Measurements from ENCODE around the gene CAPS. TPM values are rescaled to one million over a fixed set of nuclear protein-coding genes. Genes with fewer than 3 reads are reported as not detected.
A peak's percentile ranks its signal among the peaks of the same experiment; 100 is the strongest.

The CAPS gene
- total and polyA plus RNA-seq, 7 donors = 3.6 to 18.6 (median 8.4) TPM

DNA sequence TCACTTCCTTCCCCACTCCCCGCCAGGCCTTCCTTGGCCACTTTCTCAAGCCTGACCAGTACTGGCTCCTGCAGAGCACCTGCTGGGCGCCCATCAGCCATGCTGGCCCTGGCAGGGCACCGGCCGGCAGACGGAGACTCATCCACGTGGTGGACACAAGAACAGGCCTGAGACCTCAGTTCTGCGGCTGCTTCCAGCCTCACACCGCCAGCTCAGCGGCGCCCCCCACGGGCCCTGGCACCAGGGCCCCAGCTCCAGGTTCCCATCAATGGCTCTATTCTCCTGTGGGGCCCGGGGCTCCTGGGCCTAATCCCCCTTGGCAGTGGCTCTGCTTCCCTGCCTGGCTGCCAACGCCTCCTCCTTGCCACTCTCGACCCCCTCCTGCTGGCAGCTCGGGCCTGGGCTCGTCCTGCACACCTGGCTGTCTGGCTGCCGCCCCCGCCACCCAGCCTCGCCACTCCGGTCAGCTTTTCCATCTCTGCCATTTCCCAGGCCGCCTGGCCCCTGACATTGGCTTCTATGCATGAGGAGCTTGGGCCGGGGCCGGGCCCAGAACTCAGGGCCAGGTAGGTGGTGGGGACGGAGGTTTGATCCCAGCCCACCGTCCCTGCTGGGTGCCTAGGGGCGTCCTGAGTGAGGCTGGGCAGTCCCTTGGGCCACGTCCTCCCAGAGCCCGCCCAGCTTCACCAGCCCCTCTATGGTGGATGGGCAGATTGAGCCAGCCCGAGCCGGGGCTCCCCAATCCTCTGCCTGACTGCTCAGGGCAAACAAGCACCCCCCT, 16.7 kb upstream of the CAPS start:
- no peak for TF ChIP-seq EP300 (IDR thresholded peaks at IDR 0.05)
- no peak for TF ChIP-seq POLR2AphosphoS5 (IDR thresholded peaks at IDR 0.05)
- TF ChIP-seq, protein P1, sequence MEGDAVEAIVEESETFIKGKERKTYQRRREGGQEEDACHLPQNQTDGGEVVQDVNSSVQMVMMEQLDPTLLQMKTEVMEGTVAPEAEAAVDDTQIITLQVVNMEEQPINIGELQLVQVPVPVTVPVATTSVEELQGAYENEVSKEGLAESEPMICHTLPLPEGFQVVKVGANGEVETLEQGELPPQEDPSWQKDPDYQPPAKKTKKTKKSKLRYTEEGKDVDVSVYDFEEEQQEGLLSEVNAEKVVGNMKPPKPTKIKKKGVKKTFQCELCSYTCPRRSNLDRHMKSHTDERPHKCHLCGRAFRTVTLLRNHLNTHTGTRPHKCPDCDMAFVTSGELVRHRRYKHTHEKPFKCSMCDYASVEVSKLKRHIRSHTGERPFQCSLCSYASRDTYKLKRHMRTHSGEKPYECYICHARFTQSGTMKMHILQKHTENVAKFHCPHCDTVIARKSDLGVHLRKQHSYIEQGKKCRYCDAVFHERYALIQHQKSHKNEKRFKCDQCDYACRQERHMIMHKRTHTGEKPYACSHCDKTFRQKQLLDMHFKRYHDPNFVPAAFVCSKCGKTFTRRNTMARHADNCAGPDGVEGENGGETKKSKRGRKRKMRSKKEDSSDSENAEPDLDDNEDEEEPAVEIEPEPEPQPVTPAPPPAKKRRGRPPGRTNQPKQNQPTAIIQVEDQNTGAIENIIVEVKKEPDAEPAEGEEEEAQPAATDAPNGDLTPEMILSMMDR (IDR thresholded peaks at IDR 0.05) = no peak
- no peak for TF ChIP-seq POLR2A (IDR thresholded peaks at IDR 0.05)
- H3K4me1 ChIP-seq = peaks cover 0 to 13% (median 11%) of the 10 kb centered on the region in 4 donors
- 93 to 95% methylated on average over 30 of the region's 30 CpGs for WGBS, 2 donors
- H3K4me3 ChIP-seq = no peak overlapping the region
- H3K9me3 ChIP-seq = no peaks in the 10 kb centered on the region
- intact Hi-C loops (cut with DNase I) = no loop called here
- no peaks in the 10 kb centered on the region for H3K27me3 ChIP-seq
- H3K36me3 ChIP-seq = peaks cover 6 to 45% (median 12%) of the 10 kb centered on the region in 4 donors
- DNase-seq = no peak
- peak overlapping the region in 1 of 4 donors; percentile 7 for H3K27ac ChIP-seq

DNA sequence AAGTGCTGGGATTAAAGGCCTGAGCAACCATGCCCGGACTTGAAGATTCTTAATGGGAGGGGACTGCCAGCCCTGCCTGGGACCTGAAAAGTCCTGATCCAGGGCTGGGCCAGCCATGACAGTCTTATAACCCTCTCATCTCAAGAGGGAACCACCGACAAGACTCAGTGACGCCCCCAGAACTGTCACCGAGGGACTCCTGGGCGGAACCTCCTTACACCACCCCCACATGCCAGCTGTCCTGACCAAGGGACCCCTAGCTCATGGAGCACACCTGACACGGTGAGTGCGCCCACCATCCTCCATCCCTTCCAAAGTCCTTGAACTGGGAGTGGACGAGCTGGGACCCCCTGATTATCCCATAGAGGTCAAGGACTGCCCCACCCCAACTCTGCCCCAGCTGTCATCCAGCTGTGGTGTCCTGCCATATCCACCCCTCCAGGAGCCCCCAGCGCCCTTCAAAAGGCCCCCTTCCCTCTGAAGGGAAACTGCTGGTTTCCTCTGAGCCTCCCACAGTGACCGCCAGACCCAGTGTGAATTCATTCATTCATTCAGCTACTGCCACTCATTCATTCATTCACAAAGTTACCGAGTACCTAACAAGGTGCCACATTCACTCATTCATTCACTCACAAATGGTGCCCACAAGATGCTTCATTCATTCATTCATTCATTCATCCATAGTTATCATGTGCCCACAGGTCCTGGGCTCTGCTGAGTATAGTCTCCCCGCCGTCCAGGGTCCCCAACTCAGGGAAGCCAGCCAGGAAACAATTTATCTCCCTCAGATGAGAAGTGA, 14.1 kb upstream of the CAPS start:
- Histone ChIP-seq H3K36me3 (peaks cover 6 to 35% (median 12%) of the 10 kb centered on the region in 4 donors), H3K27ac (no peak overlapping the region), H3K9me3 (no peaks in the 10 kb centered on the region), H3K4me3 (no peak overlapping the region), H3K27me3 (no peaks in the 10 kb centered on the region), H3K4me1 (peaks cover 0 to 21% (median 15%) of the 10 kb centered on the region in 4 donors)
- 89 to 93% methylated on average over 13 of the region's 13 CpGs for WGBS, 2 donors
- intact Hi-C loops (cut with DNase I) = loop anchor here (5.0 kb wide), 1 partner anchor 208 kb away; the partner anchor contains the start of gene RPL36
- no peak for TF ChIP-seq POLR2AphosphoS5 (IDR thresholded peaks at IDR 0.05)
- TF ChIP-seq, protein P1 (IDR thresholded peaks at IDR 0.05) = no peak
- no peak for TF ChIP-seq EP300 (IDR thresholded peaks at IDR 0.05)
- no peak for TF ChIP-seq POLR2A (IDR thresholded peaks at IDR 0.05)
- DNase-seq = no peak

DNA sequence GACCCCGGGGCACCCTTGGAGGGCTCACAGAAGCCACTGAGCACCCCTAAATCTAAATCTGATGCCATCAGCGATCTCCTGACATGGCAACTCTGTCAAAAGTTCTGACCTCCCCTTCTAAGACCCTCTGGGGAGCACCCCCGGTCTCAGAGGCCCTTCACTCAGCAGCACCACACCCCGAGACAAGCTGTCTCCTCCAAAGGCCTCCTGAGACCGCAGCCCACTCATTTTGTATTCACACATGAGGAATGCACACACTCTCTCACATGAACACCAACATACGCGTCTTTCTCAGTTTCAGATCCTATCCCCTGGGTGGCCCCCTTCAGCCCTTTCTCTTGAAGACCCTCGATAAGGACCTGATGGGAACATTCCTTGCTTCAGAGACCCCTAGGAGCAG, 13.1 kb upstream of the CAPS start:
- intact Hi-C loops (cut with DNase I) = loop anchor here (5.0 kb wide), 1 partner anchor 209 kb away; the partner anchor contains the start of gene RPL36
- WGBS, 2 donors = 90 to 91% methylated on average over 8 of the region's 8 CpGs
- Histone ChIP-seq H3K4me1 (peaks cover 0 to 31% (median 25%) of the 10 kb centered on the region in 4 donors), H3K27ac (no peak overlapping the region), H3K9me3 (no peaks in the 10 kb centered on the region), H3K27me3 (no peaks in the 10 kb centered on the region), H3K4me3 (no peak overlapping the region), H3K36me3 (peaks cover 0 to 25% (median 5%) of the 10 kb centered on the region in 4 donors)
- TF ChIP-seq, protein P1 (IDR thresholded peaks at IDR 0.05) = no peak
- TF ChIP-seq POLR2A (IDR thresholded peaks at IDR 0.05) (no peak), EP300 (IDR thresholded peaks at IDR 0.05) (no peak), POLR2AphosphoS5 (IDR thresholded peaks at IDR 0.05) (no peak)
- DNase-seq = no peak

DNA sequence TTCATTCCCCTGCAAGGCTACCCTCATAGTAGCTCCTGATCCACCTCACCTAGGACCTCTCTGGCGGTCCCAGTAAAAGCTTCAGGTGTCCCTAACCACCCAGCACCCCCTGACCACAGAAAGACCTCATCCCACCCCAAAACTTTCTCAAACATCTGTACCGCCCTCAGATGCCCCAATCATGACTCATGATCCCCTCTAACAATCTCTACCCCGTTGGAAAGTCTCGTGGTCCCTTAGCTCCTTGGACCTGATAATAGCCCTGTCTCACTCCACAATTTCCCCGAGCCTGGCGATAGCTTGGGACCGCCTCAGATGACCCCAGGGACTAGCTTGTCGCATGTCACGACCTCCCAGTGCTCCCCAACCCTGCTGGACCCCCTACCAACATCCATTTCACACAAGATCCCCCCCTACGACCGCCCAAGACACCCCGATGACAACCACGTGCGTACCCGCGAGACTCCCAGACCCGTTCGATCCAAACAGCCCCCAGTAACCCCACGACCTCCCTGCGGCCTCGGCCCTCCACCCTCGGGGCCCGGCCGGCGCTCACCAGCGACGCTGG, 10.9 kb upstream of the CAPS start:
- no peaks in the 10 kb centered on the region for H3K27me3 ChIP-seq
- peak overlapping the region; percentile 84 to 94 (median 92) for H3K27ac ChIP-seq
- peak overlapping the region; percentile 55 to 91 (median 86) for H3K4me3 ChIP-seq
- intact Hi-C loops (cut with DNase I) = loop anchor here (1.0 to 5.0 kb wide), 2 partner anchors 74 to 211 kb away; partner anchors contain the start of gene RPL36
- DNase-seq = no peak
- H3K9me3 ChIP-seq = no peaks in the 10 kb centered on the region
- H3K4me1 ChIP-seq = peaks cover 0 to 34% (median 30%) of the 10 kb centered on the region in 4 donors
- WGBS, 2 donors = 1% methylated on average over 27 of the region's 27 CpGs
- H3K36me3 ChIP-seq = peaks cover 0 to 15% (median 0%) of the 10 kb centered on the region in 4 donors
- TF ChIP-seq POLR2AphosphoS5 (IDR thresholded peaks at IDR 0.05) (no peak), EP300 (IDR thresholded peaks at IDR 0.05) (no peak), POLR2A (IDR thresholded peaks at IDR 0.05) (no peak)
- TF ChIP-seq, protein P1 (IDR thresholded peaks at IDR 0.05) = no peak
